ENCODE measurements around the gene TMEM233.
A peak's percentile ranks its signal among the peaks of the same experiment; 100 is the strongest.
"Not testable (repeated sequence)": the region's sequence is repeated elsewhere in the genome, so short reads cannot be mapped to it uniquely, and the experiment has no call there.

TMEM233 gene

DNA sequence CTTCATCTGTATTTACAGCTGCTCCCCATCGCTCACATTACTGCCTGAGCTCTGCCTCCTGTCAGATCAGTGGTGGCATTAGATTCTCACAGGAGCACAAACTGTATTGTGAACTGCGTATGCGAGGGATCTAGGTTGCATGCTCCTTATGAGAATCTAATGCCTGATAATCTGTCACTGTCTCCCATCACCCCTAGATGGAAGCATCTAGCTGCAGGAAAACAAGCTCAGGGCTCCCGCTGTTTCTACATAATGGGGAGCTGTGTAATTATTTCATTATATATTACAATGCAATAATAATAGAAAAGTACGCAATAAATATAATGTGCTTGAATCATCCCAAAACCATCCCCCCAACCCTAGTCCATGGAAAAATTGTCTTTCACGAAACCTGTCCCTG is 64.6 kb downstream of the TMEM233 start:
- DNase-seq (ENCODE audit: low read depth): not testable (repeated sequence)

DNA sequence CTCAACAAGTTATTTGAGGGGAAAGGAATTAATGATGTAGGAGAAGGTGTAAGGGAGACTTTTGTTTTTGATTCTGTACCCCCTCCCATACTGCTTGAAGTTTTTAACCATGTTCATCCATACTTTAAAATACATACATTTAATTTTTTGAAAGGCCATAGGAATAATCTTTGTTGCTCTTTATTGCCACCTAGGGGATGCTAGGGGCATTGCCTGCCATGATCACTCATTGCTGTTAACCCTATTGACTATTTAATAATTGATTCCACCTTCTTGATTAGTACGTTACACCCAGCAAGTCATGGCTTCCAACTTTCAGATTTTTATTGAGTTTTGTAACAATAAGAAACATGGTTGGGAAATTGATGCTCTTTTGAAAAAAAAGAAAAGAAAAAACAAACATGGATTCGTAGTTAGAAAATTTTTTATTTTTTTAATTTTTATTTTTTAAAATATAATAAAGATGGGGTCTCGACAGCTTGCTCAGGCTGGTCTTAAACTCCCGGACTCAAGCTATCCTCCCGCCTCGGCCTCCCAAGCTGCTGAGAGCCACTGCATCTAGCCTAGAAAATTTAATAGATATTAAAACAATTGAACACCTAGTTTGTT is 65.8 kb downstream of the TMEM233 start:
- peak; percentile 52 for DNase-seq (ENCODE audit: low read depth)

DNA sequence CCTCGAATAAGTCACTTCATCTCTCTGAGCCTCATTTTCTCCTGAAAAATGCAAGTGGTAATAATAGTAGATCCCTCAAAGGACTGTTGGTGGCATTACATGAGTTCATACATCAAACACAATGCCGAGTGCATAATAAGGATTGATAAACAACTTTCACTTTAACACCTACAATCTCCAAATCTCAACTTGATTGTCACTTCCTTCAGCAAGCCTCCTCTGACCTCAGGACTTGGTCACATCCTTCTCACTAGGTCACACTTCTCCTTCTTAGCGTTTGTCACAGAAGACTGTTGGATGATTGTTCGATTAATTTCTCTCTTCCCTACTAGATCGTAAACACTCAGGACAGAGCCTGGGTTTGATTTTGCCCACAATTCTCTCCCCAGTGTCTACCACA is 66.5 kb downstream of the TMEM233 start:
- DNase-seq (ENCODE audit: low read depth): no peak

DNA sequence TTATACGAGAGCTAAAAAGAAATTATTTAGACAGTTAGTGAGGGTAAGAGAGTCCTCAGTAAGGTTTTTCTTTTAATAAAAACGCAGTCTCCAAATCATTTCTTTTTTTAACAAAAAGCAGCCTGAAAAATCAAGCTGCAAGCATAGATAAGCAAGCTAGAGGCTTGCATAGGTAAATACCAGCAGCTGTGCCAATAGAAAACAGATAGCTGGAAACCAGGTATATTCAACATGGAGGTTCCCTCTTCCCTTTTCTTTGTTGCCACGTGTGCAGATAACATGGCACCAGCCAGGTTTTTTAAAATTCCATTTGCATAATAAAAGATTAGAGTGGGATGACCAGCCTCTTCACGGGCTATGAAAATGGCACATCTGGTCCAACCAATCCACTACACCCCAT is 68.3 kb downstream of the TMEM233 start:
- no peak for DNase-seq (ENCODE audit: low read depth)

DNA sequence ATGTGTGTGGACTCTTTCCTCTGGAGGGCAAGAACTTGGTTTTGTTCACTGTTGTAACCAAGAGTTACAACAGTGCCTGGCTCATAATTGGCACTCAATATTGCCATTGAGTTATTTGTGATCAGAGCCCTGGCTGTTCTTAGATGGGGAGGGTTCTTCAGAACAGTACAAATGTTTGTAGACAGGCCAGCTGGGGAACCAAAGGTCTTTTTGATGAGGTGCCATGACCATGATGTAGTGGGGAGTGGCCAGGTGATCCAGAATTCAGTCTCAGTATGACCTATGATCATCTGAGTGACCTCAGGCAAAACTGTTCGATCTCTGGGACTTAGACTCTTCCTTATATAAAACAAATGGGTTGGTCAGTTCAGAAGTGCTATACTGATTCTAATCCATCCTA is 71.1 kb downstream of the TMEM233 start:
- no peak for DNase-seq (ENCODE audit: low read depth)

DNA sequence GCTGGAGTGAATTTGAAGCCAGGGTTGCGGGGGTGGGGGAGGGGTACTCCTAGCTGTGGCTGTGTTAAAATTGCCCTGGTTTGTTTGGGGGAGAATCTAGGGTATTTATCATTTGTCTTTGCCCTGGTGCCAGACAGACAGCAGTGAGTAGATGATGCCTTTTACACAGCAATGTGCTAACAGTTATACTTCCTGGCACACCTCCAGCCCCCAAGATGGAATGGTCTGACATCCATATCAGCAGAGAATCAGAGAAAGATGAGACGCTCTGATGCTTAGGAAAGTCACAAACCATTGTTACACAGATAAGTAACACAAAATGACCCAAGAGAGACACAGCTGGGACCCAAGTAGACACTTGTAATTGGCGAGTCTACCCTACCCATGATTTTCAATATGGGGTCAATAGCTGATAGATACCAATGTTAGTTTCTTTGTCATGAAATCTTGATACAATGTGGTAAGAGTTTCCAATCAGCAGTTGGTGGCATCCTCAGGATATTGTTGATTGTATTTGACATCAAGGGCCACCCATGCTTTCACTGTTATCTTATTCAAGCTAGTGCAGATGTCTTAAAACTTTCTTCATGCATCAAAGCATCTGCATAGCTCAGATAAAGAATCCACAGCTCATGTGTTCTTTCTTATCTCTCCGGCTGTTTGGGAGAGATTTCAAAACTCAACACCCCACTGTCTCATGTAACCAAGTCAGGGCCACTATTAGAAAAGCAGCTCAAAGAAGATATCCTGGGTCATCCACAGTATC is 71.8 kb downstream of the TMEM233 start:
- no peak for DNase-seq (ENCODE audit: low read depth)

DNA sequence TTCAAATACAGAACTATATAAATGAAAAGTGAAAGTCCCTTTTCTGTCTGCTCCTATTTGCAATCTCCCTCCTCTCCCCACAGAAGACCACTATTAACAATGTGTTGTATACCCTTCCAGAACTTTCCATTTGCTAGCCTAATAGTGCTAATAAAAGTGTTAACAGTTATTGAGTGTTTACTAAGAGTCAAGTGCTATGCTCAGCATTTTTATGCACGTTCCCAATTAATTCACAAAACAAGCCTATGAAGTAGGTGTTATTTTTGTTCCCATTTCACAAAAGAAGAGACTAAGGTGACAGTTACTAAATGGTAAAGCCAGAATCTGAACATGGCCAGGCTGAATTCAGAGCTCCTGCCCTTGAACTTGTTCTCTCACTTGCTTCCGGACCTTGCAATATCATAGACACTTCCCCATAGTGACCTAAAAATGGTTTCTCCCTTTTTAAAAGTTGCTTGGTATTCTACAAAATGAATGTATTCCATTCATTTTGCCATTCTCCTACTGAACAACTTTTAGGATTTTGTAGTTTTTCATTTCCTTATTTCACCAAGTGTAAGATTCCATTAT is 72.7 kb downstream of the TMEM233 start:
- no peak for DNase-seq (ENCODE audit: low read depth)

DNA sequence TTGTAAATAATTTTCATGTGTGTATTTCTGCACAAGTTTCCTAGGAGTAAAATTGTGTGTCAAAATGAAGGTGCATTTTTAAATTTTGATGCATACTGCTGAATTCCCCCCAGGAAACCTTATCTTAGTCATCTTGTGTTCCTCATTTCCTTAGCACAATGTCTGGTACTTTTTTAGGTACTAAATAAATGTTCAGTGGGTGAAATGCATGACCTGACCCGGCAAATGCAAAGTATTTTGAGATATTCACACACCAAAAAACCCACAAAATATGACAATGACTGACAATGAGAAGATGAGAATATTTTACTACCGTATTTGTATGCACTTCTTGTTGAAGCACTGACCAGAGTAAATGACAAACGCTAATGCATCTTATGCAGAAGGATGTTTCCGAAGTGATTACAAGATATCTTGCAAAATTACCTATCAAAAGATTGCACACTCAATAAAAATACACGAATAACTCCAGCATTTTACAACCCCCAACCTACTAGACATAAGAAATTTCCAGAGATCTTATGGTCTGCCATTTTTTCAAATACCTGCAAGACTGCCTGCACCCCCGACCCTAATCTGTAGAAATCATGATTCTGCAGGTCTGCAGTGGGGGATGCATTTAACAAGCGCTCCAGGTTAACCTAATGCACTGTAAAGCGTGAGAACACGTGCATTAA is 73.5 kb downstream of the TMEM233 start:
- no peak for DNase-seq (ENCODE audit: low read depth)

DNA sequence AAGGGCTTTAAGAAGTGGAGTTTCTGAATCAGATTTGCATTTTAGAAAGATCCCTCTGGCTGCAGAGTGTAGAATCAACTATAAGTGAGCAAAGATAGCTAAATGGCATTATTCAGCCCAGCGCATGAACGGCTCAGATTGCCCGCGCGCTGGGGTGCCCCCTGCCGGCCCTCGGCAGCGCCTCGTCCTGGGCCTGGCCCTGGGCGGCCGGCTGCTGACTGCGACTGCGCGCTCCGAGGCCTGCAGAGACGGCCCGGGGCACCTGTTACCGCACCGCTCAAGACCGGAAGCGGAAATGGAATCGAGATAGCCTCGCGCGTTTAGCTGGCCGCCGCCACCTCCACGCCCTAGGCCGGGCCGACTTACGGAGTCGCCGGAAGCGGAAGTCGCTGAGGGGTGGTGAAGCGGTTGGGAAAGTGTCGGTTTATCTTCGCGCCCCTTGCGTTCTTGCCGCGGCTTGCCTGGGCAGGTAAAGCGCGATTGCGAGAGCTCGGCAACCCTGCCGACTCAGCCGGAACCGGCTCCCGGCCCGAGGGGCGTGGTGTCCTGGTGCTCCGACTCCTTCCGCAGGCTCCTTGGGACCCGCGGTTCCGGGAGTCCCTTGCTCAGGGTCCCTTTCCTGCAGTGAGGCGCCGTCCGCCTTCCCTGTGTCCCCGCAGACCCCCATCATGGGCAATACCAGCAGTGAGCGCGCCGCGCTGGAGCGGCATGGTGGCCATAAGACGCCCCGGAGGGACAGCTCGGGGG is 74.2 kb downstream of the TMEM233 start, which contains the start of gene PRKAB1:
PRKAB1 (plus strand) TSS at position 557 of the 747 bp plus-strand sequence; CDS start at position 669, 112 bp downstream.
- DNase-seq (ENCODE audit: low read depth): peak; percentile 98

DNA sequence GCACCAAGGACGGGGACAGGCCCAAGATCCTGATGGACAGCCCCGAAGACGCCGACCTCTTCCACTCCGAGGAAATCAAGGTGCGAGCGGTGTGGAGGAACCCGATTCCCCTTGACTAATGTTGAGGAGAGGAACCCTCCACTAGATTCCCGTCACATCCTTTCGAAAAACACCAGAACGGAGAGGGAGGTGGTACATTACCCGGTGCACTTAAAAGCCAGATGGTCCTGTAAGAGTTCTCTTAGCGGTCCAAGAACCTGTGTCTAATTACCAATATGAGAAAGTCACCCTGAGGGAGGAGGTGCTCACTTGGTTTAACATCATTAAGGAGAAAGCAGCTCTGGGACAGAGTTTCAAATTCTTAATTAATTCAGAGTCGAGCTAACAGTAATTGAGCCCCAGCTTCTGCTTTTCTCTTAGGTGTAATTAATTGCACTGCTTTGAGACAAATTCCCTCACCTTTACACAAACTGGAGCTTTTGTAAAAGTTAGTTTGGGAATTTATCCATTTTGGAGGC is 74.8 kb downstream of the TMEM233 start:
- peak; percentile 32 for DNase-seq (ENCODE audit: low read depth)

DNA sequence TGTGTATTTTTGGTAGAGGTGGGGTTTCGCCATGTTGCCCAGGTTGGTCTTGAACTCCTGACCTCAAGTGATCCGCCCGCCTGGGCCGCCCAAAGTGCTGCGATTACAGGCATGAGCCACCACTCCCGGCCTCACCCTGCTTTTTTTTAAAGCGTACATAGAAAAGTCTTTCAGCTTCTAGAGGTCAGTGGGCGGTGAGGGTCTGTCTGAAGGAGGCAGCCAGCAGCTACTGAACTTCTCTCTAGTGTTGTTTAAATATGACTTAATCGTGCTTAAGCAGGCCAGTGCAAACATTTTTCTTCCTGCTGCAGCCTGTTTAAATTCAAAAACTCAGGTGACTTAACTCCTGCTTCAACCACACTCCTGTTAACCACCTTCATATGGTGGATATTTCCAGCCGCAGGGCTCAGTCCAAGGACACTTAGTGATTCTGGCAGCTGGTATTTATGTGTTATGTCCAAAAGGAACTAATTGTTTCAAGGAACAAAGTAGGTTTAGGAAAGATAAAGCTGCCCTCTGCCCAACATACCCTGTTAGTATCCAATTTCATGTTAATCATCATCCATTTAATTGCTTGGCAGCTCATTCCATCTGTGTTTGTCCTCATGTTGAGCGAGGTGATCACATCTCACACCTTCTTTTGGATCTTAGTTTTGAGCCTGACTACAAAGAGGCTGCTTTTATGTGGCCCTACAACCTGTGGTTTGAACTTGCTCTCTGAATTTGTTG is 76.3 kb downstream of the TMEM233 start:
- no peak for DNase-seq (ENCODE audit: low read depth)

DNA sequence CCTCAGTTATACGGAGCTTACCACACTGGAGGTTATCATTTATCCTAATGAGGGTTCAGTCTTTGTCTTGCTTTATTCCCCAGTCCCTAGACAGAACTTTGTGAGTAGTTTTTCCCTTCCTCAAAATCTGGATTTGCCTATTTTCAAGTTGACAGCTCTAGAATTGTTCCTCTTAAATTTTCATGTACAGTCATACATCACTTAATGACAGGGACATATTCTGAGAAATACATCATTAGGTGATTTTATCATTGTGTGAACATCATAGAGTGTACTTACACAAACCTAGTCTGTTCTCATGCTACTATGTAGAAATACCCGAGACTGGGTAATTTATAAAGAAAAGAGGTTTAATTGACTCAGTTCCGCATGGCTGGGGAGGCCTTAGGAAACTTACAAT is 77.5 kb downstream of the TMEM233 start:
- DNase-seq (ENCODE audit: low read depth): no peak

DNA sequence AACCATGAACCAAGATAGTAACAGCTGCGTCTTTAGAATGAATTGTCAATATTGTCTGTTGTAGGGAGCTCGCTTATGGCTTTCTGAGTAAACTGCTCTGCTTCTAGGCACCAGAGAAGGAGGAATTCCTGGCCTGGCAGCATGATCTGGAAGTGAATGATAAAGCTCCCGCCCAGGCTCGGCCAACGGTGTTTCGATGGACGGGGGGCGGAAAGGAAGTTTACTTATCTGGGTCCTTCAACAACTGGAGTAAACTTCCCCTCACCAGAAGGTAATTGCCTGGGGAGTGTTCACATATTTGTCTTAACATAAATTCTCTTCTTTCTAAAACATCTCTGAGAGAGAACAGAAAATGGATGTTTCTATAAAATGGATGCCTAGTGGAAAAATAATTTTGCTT is 78.6 kb downstream of the TMEM233 start:
- no peak for DNase-seq (ENCODE audit: low read depth)

DNA sequence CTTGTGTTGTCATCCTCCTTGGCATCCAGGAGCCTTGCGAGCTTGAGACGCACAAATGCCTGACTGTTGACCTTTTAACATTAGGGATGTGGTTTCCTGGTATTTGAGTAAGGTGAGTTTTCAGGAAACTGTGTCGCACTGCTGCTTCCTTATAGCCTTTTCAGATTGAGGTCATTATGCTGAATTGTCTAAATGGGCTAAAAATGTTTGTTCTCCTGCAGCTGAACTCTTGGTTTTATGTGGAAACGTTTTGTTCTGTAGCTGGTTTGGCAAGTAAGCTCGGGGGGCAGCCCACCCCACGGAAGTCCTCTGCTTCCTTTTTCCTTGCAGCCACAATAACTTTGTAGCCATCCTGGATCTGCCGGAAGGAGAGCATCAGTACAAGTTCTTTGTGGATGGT is 80.1 kb downstream of the TMEM233 start:
- no peak for DNase-seq (ENCODE audit: low read depth)

DNA sequence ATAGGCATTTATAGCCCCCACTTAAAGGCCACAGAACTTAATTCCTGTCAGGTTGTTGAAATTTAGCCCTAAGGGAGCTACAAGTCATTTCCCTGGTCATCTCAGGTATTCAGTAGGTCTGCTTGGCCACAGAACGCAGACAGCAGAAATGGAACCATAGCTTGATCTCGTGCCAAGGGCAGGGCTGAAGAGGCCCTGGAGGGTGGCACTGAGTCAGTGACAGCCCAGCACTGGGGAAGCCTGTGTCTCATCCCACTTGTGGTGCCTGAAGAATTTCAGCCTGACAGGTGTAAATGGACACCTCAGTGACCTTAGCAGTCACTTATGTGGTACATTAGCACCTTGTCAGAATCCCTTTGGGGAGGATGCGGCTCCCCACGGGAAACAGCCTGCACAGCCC is 81.0 kb downstream of the TMEM233 start:
- DNase-seq (ENCODE audit: low read depth): no peak

DNA sequence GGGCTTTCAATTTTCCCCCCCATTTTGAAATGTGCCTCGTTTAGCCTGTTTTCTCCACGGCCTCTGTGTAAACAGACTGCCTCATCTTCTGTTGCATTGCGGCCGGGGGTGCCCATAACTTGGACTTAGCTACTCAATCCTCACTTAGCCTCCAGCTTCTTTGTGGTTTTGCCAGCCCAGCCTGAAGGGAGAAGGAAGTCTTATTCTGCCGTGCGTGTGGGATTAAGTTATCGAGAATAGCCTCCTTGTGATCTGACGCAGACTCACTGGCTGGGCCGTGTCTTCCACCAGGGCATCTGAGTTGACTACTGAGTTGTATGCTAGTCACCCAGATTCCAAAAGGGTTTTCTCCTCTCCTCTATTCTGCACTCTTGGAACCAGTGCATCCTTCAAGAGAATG is 82.4 kb downstream of the TMEM233 start:
- no peak for DNase-seq (ENCODE audit: low read depth)

DNA sequence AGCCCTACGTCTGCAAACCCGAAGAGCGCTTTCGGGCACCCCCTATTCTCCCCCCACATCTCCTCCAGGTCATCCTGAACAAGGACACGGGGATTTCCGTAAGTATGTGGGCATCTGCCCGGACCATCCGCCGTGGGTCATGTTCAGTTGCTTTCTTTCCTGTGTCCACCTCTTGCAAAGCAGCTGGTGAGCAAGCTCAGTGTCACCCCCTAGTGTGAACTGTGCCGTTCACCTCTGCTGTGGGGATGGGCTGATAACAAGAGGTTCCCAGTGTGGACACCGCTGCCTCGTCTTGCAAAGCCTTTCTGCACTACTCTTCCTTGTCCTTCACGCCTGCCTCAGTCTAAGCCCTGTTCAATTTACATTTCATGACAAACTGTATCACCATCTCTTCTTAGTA is 83.0 kb downstream of the TMEM233 start:
- no peak for DNase-seq (ENCODE audit: low read depth)

DNA sequence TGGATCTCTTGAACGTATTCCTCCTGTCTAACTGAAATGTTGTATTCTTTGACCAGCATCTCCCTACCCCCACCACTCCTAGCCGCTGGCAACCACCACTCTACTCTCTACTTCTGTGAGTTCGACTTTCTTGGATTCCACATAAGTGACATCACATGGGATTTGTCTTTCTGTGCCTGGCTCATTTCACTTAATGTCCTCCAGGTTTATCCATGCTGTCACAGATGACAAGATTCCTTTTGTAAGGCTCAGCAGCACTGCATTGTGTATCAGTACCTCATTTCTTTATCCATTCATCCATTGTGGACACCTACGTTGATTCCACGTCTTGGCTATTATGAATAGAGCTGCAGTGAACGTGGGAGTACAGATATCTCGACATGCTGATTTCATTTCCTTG is 84.9 kb downstream of the TMEM233 start:
- no peak for DNase-seq (ENCODE audit: low read depth)

DNA sequence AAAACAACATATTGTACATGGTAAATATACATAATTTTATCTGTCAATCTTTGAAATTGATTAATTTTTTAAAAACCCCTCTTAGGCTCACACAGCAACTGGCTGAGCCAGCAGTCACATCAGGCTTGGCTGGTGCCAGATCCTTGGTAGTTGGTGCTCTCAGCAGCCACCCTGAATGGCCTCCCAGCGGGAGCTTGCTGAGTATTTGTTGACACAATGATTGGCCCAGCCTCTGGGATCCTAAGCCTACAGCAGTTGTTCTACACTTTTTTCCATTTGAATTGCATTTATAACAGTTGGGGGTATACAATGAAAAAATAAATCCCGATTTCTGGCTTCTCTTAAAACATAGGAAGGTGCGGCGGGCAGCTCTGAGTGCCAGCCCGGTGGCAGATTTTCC is 85.5 kb downstream of the TMEM233 start:
- DNase-seq (ENCODE audit: low read depth): no peak

DNA sequence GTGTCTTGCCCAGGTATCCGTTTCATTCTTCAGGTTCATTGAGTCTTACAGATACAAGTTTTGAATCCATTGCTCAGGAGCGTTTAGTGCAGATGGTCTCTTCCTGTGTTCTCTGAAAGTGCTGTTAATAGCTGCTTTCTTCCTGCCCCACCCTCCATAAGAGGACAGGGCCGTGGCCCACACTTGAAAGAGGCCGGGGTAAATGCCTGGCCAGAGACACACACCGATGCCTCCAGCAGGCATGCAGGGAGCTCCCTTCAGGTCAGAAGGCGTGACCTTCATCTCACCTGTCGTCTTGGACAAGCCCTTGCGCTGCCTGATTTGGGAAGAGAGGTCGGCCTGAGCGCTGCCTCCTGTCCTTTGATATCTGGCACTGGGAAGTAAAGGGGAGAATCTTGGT is 85.9 kb downstream of the TMEM233 start:
- no peak for DNase-seq (ENCODE audit: low read depth)

DNA sequence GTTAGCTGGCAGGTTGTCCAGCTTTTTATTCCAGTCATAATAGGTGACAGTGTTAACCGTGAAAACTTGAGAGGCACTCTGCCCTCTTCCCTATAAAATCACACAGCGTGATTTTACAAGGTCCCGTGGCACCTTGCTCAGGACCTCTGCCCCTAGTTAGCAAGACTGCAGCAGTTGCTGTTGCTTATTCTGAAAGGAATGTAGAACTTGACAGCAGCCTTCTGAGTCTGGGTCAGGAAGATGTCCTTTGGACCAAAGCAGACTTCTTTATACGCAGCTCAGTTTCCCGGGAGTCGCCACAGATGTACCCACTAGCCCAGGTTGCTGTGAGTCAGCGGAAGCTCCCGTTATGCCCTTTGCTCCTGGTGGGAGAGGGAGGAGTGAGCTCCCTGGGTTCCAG is 87.5 kb downstream of the TMEM233 start:
- DNase-seq (ENCODE audit: low read depth): no peak
